H1 (cell line): ENCODE results near the gene SRRT.
"Not testable (repeated sequence)": the region's sequence is repeated elsewhere in the genome, so short reads cannot be mapped to it uniquely, and the experiment has no call there.

Experiments used
- BCL11A ChIP-seq, 2 experiments: IDR thresholded peaks; one replicate each; pipeline ENCODE4 v1.6.1; 2011; ENCODE audit warnings: low read depth in 2 of 2, low read length in 2 of 2, mild to moderate bottlenecking in 2 of 2
- TCF12 ChIP-seq: IDR thresholded peaks from 2 replicates; pipeline ENCODE4 v1.6.1; 2011; ENCODE audit warnings: low read depth, mild to moderate bottlenecking, low read length
- TF ChIP-seq, protein P1 (sequence below), 3 experiments: IDR thresholded peaks; 1 replicate in 2 of 3; 2 replicates in 1 of 3; pipeline versions ENCODE4 v1.5.1 to v1.6.1; 2011; ENCODE audit warnings: low read length in 3 of 3, mild to moderate bottlenecking in 3 of 3, inconsistent platforms in 2 of 3, low read depth in 1 of 3, moderate library complexity in 1 of 3; ENCODE audit not compliant: insufficient read depth in 1 of 3; ENCODE audit errors: control extremely low read depth in 1 of 3

DNA sequence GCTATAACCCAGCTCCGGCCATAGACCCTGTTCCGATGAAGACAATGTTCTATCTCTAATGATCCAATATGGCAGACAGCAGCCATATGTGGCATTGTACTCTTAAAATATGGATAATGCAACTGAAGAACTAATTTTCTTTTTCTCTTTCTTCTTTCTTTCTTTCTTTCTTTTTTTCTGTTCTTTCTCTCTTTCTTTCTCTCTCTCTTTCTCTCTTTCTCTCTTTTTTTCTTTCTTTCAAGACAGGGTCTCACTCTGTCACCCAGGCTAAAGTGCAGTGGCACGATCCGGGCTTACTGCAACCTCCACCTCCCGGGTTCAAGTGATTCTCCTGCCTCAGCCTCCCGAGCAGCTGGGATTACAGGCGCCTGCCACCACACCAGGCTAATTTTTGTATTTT lies 61.3 kb downstream of the SRRT start:
- not testable (repeated sequence) for TF ChIP-seq BCL11A (IDR thresholded peaks at IDR 0.05; ENCODE audit: low read depth in 2 of 2, low read length in 2 of 2); TCF12
- TF ChIP-seq, protein P1, sequence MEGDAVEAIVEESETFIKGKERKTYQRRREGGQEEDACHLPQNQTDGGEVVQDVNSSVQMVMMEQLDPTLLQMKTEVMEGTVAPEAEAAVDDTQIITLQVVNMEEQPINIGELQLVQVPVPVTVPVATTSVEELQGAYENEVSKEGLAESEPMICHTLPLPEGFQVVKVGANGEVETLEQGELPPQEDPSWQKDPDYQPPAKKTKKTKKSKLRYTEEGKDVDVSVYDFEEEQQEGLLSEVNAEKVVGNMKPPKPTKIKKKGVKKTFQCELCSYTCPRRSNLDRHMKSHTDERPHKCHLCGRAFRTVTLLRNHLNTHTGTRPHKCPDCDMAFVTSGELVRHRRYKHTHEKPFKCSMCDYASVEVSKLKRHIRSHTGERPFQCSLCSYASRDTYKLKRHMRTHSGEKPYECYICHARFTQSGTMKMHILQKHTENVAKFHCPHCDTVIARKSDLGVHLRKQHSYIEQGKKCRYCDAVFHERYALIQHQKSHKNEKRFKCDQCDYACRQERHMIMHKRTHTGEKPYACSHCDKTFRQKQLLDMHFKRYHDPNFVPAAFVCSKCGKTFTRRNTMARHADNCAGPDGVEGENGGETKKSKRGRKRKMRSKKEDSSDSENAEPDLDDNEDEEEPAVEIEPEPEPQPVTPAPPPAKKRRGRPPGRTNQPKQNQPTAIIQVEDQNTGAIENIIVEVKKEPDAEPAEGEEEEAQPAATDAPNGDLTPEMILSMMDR (IDR thresholded peaks at IDR 0.05; ENCODE audit: control extremely low read depth in 1 of 3, insufficient read depth in 1 of 3, low read depth in 1 of 3, low read length in 3 of 3) = not testable (repeated sequence)
